Measurements from ENCODE around the gene CD1C. TPM values are rescaled to one million over a fixed set of nuclear protein-coding genes. Genes with fewer than 3 reads are reported as not detected.
A peak's percentile ranks its signal among the peaks of the same experiment; 100 is the strongest.
"Not testable (repeated sequence)": the region's sequence is repeated elsewhere in the genome, so short reads cannot be mapped to it uniquely, and the experiment has no call there.

CD1C gene
- not detected in 2 replicates for total RNA-seq

GRCh38 chr1:158289811-158290210 is at the start of gene CD1C:
CD1C (plus strand) TSS chr1:158289923; CDS start chr1:158290065, 142 bp downstream.
- DNase-seq (ENCODE audit: low read depth in 2 of 2) = no peak

GRCh38 chr1:158246650-158247049 is 43.1 kb upstream of the CD1C start:
- peak in 1 of 2 donors; percentile 0 for DNase-seq (ENCODE audit: low read depth in 2 of 2)

- DNase-seq (ENCODE audit: low read depth in 2 of 2) = no peak
Measured at GRCh38 chr1:158248118-158248517, 41.6 kb upstream of the CD1C start.

- DNase-seq (ENCODE audit: low read depth in 2 of 2) = no peak
Measured at GRCh38 chr1:158248771-158249170, 41.0 kb upstream of the CD1C start.

- no peak for DNase-seq (ENCODE audit: low read depth in 2 of 2)
Measured at GRCh38 chr1:158249646-158250045, 40.1 kb upstream of the CD1C start.

- DNase-seq (ENCODE audit: low read depth in 2 of 2) = no peak
Measured at GRCh38 chr1:158251163-158251562, 38.6 kb upstream of the CD1C start.

- no peak for DNase-seq (ENCODE audit: low read depth in 2 of 2)
Measured at GRCh38 chr1:158255656-158256055, 34.1 kb upstream of the CD1C start.

GRCh38 chr1:158256747-158257146 is 33.0 kb upstream of the CD1C start:
- not testable (repeated sequence) for DNase-seq (ENCODE audit: low read depth in 2 of 2)

- no peak for DNase-seq (ENCODE audit: low read depth in 2 of 2)
Measured at GRCh38 chr1:158257888-158258287, 31.8 kb upstream of the CD1C start.

GRCh38 chr1:158259117-158259516 is 30.6 kb upstream of the CD1C start:
- no peak for DNase-seq (ENCODE audit: low read depth in 2 of 2)

- no peak for DNase-seq (ENCODE audit: low read depth in 2 of 2)
Measured at GRCh38 chr1:158272681-158273080, 17.0 kb upstream of the CD1C start.

GRCh38 chr1:158274797-158275196 is 14.9 kb upstream of the CD1C start:
- DNase-seq (ENCODE audit: low read depth in 2 of 2) = no peak

GRCh38 chr1:158282421-158282820 is 7.3 kb upstream of the CD1C start:
- DNase-seq (ENCODE audit: low read depth in 2 of 2) = not testable (repeated sequence)

- peak in 1 of 2 donors; percentile 3 for DNase-seq (ENCODE audit: low read depth in 2 of 2)
Measured at GRCh38 chr1:158283965-158284364, 5.8 kb upstream of the CD1C start.

- DNase-seq (ENCODE audit: low read depth in 2 of 2) = peak in 1 of 2 donors; percentile 2
Measured at GRCh38 chr1:158285756-158286241, 3.9 kb upstream of the CD1C start.

GRCh38 chr1:158286487-158286886 is 3.2 kb upstream of the CD1C start:
- DNase-seq (ENCODE audit: low read depth in 2 of 2) = no peak

GRCh38 chr1:158286941-158287346 is 2.8 kb upstream of the CD1C start:
- DNase-seq (ENCODE audit: low read depth in 2 of 2) = no peak

- no peak for DNase-seq (ENCODE audit: low read depth in 2 of 2)
Measured at GRCh38 chr1:158290321-158290844, 660 bp downstream of the CD1C start.

- DNase-seq (ENCODE audit: low read depth in 2 of 2) = no peak
Measured at GRCh38 chr1:158295791-158296190, 6.1 kb downstream of the CD1C start.

- no peak for DNase-seq (ENCODE audit: low read depth in 2 of 2)
Measured at GRCh38 chr1:158310623-158311022, 20.9 kb downstream of the CD1C start.

- no peak for DNase-seq (ENCODE audit: low read depth in 2 of 2)
Measured at GRCh38 chr1:158311066-158311465, 21.3 kb downstream of the CD1C start.

GRCh38 chr1:158323866-158324265 is 34.1 kb downstream of the CD1C start:
- DNase-seq (ENCODE audit: low read depth in 2 of 2) = no peak

- DNase-seq (ENCODE audit: low read depth in 2 of 2) = no peak
Measured at GRCh38 chr1:158324395-158324794, 34.7 kb downstream of the CD1C start.

- no peak for DNase-seq (ENCODE audit: low read depth in 2 of 2)
Measured at GRCh38 chr1:158327481-158327880, 37.8 kb downstream of the CD1C start.

Measured in dermis microvascular lymphatic vessel endothelial cell (primary cell).